Measurements from ENCODE around the gene SHISA6.

Gene SHISA6

DNA sequence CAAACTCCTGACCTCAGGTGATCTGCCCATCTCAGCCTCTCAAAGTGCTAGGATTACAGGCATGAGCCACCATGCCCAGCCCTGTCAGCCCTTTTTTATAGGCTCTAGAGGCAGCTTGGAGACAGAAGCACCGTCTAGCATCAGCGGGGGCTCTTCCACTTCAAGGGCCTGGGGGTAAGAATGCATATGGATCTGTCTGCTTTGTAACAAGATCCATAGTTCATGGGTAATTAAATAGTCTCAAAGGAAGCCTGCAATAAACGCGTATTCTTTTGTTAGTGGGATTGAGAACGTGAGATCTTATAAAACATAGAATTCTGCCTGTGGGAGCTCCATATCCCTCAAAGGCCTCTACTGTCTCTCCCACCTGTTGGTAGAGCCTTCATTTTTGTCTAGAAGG lies 142.1 kb downstream of the SHISA6 start:
- POLR2A ChIA-PET = no interaction called here
- TF ChIP-seq, protein P1, sequence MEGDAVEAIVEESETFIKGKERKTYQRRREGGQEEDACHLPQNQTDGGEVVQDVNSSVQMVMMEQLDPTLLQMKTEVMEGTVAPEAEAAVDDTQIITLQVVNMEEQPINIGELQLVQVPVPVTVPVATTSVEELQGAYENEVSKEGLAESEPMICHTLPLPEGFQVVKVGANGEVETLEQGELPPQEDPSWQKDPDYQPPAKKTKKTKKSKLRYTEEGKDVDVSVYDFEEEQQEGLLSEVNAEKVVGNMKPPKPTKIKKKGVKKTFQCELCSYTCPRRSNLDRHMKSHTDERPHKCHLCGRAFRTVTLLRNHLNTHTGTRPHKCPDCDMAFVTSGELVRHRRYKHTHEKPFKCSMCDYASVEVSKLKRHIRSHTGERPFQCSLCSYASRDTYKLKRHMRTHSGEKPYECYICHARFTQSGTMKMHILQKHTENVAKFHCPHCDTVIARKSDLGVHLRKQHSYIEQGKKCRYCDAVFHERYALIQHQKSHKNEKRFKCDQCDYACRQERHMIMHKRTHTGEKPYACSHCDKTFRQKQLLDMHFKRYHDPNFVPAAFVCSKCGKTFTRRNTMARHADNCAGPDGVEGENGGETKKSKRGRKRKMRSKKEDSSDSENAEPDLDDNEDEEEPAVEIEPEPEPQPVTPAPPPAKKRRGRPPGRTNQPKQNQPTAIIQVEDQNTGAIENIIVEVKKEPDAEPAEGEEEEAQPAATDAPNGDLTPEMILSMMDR (IDR thresholded peaks at IDR 0.05; ENCODE audit: control extremely low read depth, extremely low read depth, low read depth, missing control alignments) = no peak
- CTCF ChIA-PET = no interaction called here

DNA sequence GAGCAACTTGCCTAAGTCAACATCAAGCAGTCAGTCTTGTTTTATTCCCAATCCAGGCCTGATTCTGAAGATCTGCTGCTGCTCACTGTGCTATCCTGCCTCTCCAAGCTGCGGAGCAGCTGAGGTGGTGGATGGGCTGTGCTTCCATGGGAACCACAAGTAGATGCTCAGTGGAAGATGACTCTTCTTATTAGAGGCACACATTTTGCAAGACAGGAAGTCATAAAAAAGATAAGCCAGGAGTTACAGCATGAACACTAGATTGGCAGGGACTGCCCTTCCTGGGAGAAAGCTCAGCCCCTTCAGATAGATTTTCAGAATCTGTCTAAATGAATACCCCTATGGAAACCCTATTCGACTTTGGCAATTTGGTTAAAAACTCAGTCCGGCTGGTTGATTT lies 143.1 kb downstream of the SHISA6 start:
- no peak for DNase-seq (ENCODE audit: extremely low spot score)
- CTCF ChIA-PET = no interaction called here
- TF ChIP-seq, protein P1 (IDR thresholded peaks at IDR 0.05; ENCODE audit: control extremely low read depth, extremely low read depth, low read depth, missing control alignments) = no peak
- POLR2A ChIA-PET = no interaction called here

More for the DNA sequence above, 142.1 kb downstream of the SHISA6 start:
- DNase-seq (ENCODE audit: extremely low spot score) = no peak

DNA sequence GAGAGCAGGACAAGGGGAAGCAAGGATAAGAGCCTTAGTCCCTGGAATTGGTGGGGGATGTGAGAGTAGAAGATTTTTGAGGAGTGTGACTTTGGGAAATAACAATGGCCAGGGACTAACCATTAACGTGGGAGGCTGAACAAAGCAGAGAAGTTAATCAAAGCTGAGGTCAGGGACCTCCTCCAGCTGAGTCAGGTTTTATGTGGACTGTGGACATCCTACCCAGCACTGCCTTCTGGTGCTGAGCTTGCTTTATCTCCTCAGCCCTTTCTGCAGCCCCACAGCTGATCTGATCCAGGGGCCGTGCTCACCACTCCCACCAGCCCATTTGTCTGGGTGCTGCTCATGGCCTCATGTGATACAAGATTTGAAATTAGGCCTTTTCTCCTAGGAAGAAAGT lies 146.6 kb downstream of the SHISA6 start:
- ChIA-PET CTCF (interaction anchor here (0.8 kb wide), 1 partner anchor 329 kb away, joined by 3 read pairs; no protein-coding TSS in a partner anchor), POLR2A (no interaction called here)
- TF ChIP-seq, protein P1 (IDR thresholded peaks at IDR 0.05; ENCODE audit: control extremely low read depth, extremely low read depth, low read depth, missing control alignments) = no peak

DNA sequence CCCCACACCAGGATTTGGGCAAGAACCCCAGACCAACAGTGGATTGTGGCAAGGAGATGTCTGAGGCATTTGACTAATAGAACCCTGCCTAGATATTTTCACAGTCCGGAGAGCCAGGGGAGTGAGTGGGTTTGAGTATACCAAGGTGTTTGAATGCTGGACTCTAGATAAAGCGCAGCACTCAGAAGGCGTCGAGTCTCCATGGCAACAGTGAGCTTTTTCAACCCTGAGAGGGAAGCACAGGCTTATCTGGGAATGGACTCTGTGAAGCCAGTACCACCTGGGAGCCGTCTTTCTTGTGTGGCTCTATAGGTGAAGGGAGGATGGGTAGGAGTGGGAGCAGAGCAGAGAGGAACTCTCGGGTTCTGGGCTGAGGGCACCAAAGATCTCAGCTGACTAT lies 147.0 kb downstream of the SHISA6 start:
- CTCF ChIA-PET = no interaction called here
- TF ChIP-seq, protein P1 (IDR thresholded peaks at IDR 0.05; ENCODE audit: control extremely low read depth, extremely low read depth, low read depth, missing control alignments) = no peak
- POLR2A ChIA-PET = no interaction called here
- no peak for DNase-seq (ENCODE audit: extremely low spot score)

More for the DNA sequence above, 146.6 kb downstream of the SHISA6 start:
- no peak for DNase-seq (ENCODE audit: extremely low spot score)

DNA sequence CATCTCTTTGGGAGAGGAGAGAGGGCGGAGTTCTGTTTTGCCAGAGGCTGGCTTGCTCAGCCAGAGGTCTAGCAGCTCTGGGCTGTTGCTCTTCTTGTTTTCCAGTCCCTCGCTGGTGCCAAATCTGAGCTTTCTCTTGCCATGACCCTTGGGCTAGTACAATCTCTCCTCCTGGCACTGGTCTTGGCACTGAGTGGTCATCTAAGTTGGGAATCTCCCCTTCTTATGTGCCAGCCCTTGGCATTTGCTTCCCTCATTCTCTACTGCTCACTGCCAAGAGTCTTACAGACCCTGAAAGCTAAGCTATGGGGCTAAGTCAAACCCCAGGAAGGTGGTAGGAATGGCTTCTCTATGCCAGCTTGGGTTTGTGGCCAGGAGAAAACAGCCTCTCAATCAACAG lies 148.6 kb downstream of the SHISA6 start:
- CTCF ChIA-PET = no interaction called here
- no peak for DNase-seq (ENCODE audit: extremely low spot score)
- TF ChIP-seq, protein P1 (IDR thresholded peaks at IDR 0.05; ENCODE audit: control extremely low read depth, extremely low read depth, low read depth, missing control alignments) = no peak
- POLR2A ChIA-PET = no interaction called here

DNA sequence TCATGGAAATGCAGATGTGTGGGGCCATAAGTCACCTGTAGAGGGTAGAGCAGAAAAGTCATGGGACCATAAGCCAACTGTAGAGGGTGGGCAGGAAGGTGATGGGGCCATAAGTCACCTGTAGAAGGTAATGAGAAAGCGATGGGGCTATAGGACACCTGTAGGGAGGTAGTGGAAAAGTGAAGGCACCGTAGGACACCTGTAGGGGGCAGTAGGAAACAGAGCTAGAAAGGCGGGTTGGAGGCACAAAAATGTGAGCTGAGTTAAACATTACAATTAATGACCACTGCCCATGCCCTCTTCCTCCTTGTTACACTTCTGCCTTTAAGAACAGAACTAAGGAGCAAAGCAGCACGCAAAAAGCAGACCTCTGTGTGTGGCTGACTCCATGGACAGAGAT lies 150.1 kb downstream of the SHISA6 start:
- CTCF ChIA-PET = interaction anchor here (1.0 kb wide), 1 partner anchor 14 kb away, joined by 5 read pairs; no protein-coding TSS in a partner anchor
- POLR2A ChIA-PET = no interaction called here
- TF ChIP-seq, protein P1 (IDR thresholded peaks at IDR 0.05; ENCODE audit: control extremely low read depth, extremely low read depth, low read depth, missing control alignments) = no peak
- no peak for DNase-seq (ENCODE audit: extremely low spot score)

Measured in GM10248 (cell line).